ENCODE data around the gene SPATA31C2.
A peak's percentile ranks its signal among the peaks of the same experiment; 100 is the strongest.

Gene SPATA31C2

DNA sequence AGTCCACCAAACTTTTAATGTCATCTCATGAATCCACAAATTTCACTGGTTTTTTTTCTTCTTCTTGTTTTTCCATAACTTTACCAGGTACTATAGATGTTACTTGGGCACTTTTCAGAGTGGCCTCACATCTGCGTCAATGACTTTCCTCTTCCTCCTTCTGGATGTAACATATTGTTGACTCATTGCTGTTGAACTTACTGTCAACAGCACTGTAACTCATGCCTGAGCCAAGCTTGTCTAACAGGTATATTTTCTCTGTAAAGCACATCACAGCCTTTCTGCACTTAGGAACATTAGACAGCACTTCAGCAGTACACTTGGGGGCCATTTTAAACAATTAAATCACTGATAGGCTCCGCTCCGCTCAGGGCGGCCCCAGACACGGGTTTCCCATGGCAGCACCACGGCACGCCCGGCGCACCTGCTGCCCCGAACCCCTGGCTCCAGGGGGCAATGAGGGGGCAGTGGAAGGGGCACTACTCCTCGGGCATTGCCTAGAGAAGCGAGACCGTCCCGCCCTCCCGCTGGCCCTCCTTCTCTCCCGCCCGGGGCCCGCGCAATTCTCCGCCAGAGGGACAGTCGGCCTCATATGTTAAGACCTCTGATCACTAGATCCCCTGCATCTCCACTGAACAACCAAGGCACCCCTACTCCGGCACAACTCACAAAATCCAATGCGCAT lies 41.9 kb upstream of the SPATA31C2 start:
- H3K27me3 ChIP-seq (replicated peaks in 2 of 5; ENCODE audit: control insufficient read depth in 4 of 5, insufficient read depth in 5 of 5, low read length in 4 of 5) = peaks cover 0 to 3% (median 0%) of the 10 kb centered on the region in 5 experiments
- H3K4me1 ChIP-seq (ENCODE audit: control extremely low read depth in 1 of 4, control insufficient read depth in 4 of 4, insufficient read depth in 4 of 4, low read length in 3 of 4) = peaks cover 0 to 15% (median 8%) of the 10 kb centered on the region in 4 experiments
- peak in 2 of 3 donors; percentile 57 to 72 for DNase-seq
- H3K9me3 ChIP-seq (ENCODE audit: control extremely low read depth in 1 of 5, control insufficient read depth in 4 of 5, insufficient read depth in 2 of 5, low read depth in 1 of 5, low read length in 4 of 5) = no peaks in the 10 kb centered on the region
- POLR2A ChIA-PET = no interaction called here
- H3K36me3 ChIP-seq (ENCODE audit: control insufficient read depth in 4 of 4, insufficient read depth in 4 of 4, low read length in 3 of 4) = no peaks in the 10 kb centered on the region
- 98% methylated on average over 14 of the region's 23 CpGs for WGBS (ENCODE audit: insufficient coverage)
- no peak overlapping the region for H3K27ac ChIP-seq (ENCODE audit: insufficient read depth in 1 of 2, low read depth in 1 of 2, low read length in 2 of 2, poor library complexity in 1 of 2, severe bottlenecking in 2 of 2)
- CTCF ChIA-PET = no interaction called here
- H3K4me3 ChIP-seq (ENCODE audit: control insufficient read depth in 1 of 7, extremely low read depth in 1 of 7, insufficient read depth in 4 of 7, low read depth in 2 of 7, low read length in 6 of 7) = no peak overlapping the region

GRCh38 chr9:88179062-88179521 lies 40.8 kb upstream of the SPATA31C2 start:
- no CpG with 5 or more reads among the region's 5 CpGs for WGBS (ENCODE audit: insufficient coverage)
- Histone ChIP-seq H3K27ac (ENCODE audit: insufficient read depth in 1 of 2, low read depth in 1 of 2, low read length in 2 of 2, poor library complexity in 1 of 2, severe bottlenecking in 2 of 2) (no peak overlapping the region), H3K36me3 (ENCODE audit: control insufficient read depth in 4 of 4, insufficient read depth in 4 of 4, low read length in 3 of 4) (no peaks in the 10 kb centered on the region), H3K9me3 (ENCODE audit: control extremely low read depth in 1 of 5, control insufficient read depth in 4 of 5, insufficient read depth in 2 of 5, low read depth in 1 of 5, low read length in 4 of 5) (no peaks in the 10 kb centered on the region), H3K27me3 (replicated peaks in 2 of 5; ENCODE audit: control insufficient read depth in 4 of 5, insufficient read depth in 5 of 5, low read length in 4 of 5) (peaks cover 0 to 5% (median 0%) of the 10 kb centered on the region in 5 experiments), H3K4me3 (ENCODE audit: control insufficient read depth in 1 of 7, extremely low read depth in 1 of 7, insufficient read depth in 4 of 7, low read depth in 2 of 7, low read length in 6 of 7) (peak overlapping the region in 2 of 7 experiments; percentile 33 to 48), H3K4me1 (ENCODE audit: control extremely low read depth in 1 of 4, control insufficient read depth in 4 of 4, insufficient read depth in 4 of 4, low read length in 3 of 4) (peaks cover 0 to 15% (median 8%) of the 10 kb centered on the region in 4 experiments)
- peak in 2 of 3 donors; percentile 66 to 75 for DNase-seq
- CTCF ChIA-PET = interaction anchor here (0.6 kb wide), 1 partner anchor 137 kb away, joined by 3 read pairs; no protein-coding TSS in a partner anchor
- POLR2A ChIA-PET = no interaction called here

DNA sequence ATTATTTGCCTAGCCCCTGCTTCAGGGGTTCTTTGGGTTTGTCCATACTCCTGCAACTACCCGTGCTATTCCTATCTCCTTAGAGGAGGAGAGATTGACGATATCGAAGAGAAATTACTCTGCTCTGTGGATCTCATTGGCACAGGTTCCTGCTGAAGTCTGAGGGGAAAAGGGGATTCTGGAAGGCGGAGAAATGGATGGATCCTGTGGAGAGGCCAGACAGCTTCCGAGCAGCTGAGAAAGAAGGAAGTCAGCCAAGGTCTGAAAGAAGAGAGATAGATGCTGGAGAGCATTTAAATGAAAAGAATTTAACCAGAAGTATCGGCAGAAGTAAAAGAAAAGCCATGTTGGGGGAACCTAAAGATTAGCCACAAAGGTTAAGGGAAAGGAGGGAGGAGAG lies 40.4 kb upstream of the SPATA31C2 start:
- H3K27me3 ChIP-seq (replicated peaks in 2 of 5; ENCODE audit: control insufficient read depth in 4 of 5, insufficient read depth in 5 of 5, low read length in 4 of 5) = peaks cover 0 to 5% (median 0%) of the 10 kb centered on the region in 5 experiments
- peaks cover 0 to 15% (median 8%) of the 10 kb centered on the region in 4 experiments for H3K4me1 ChIP-seq (ENCODE audit: control extremely low read depth in 1 of 4, control insufficient read depth in 4 of 4, insufficient read depth in 4 of 4, low read length in 3 of 4)
- peak overlapping the region in 2 of 7 experiments; percentile 33 to 48 for H3K4me3 ChIP-seq (ENCODE audit: control insufficient read depth in 1 of 7, extremely low read depth in 1 of 7, insufficient read depth in 4 of 7, low read depth in 2 of 7, low read length in 6 of 7)
- WGBS (ENCODE audit: insufficient coverage) = 83% methylated on average over 4 of the region's 6 CpGs
- POLR2A ChIA-PET = interaction anchor here (0.6 kb wide), 1 partner anchor 143 kb away, joined by 4 read pairs; no protein-coding TSS in a partner anchor
- no peak overlapping the region for H3K27ac ChIP-seq (ENCODE audit: insufficient read depth in 1 of 2, low read depth in 1 of 2, low read length in 2 of 2, poor library complexity in 1 of 2, severe bottlenecking in 2 of 2)
- DNase-seq = no peak
- CTCF ChIA-PET = no interaction called here
- H3K9me3 ChIP-seq (ENCODE audit: control extremely low read depth in 1 of 5, control insufficient read depth in 4 of 5, insufficient read depth in 2 of 5, low read depth in 1 of 5, low read length in 4 of 5) = no peaks in the 10 kb centered on the region
- no peaks in the 10 kb centered on the region for H3K36me3 ChIP-seq (ENCODE audit: control insufficient read depth in 4 of 4, insufficient read depth in 4 of 4, low read length in 3 of 4)

- CTCF ChIA-PET = interaction anchor here (1.2 to 1.7 kb wide), 2 partner anchors 11 to 824 kb away, joined by 4 to 6 read pairs; no protein-coding TSS in a partner anchor
- Histone ChIP-seq H3K9me3 (ENCODE audit: control extremely low read depth in 1 of 5, control insufficient read depth in 4 of 5, insufficient read depth in 2 of 5, low read depth in 1 of 5, low read length in 4 of 5) (no peaks in the 10 kb centered on the region), H3K27ac (ENCODE audit: insufficient read depth in 1 of 2, low read depth in 1 of 2, low read length in 2 of 2, poor library complexity in 1 of 2, severe bottlenecking in 2 of 2) (no peak overlapping the region), H3K4me3 (ENCODE audit: control insufficient read depth in 1 of 7, extremely low read depth in 1 of 7, insufficient read depth in 4 of 7, low read depth in 2 of 7, low read length in 6 of 7) (no peak overlapping the region), H3K27me3 (replicated peaks in 2 of 5; ENCODE audit: control insufficient read depth in 4 of 5, insufficient read depth in 5 of 5, low read length in 4 of 5) (peaks cover 0 to 5% (median 0%) of the 10 kb centered on the region in 5 experiments), H3K36me3 (ENCODE audit: control insufficient read depth in 4 of 4, insufficient read depth in 4 of 4, low read length in 3 of 4) (no peaks in the 10 kb centered on the region), H3K4me1 (ENCODE audit: control extremely low read depth in 1 of 4, control insufficient read depth in 4 of 4, insufficient read depth in 4 of 4, low read length in 3 of 4) (peaks cover 0 to 15% (median 8%) of the 10 kb centered on the region in 4 experiments)
- 81% methylated on average over 3 of the region's 3 CpGs for WGBS (ENCODE audit: insufficient coverage)
- POLR2A ChIA-PET = no interaction called here
- no peak for DNase-seq
Measured at GRCh38 chr9:88177371-88177770, 39.1 kb upstream of the SPATA31C2 start.

GRCh38 chr9:88174324-88174723 lies 36.0 kb upstream of the SPATA31C2 start:
- Histone ChIP-seq H3K4me1 (ENCODE audit: control extremely low read depth in 1 of 4, control insufficient read depth in 4 of 4, insufficient read depth in 4 of 4, low read length in 3 of 4) (peaks cover 0 to 7% (median 5%) of the 10 kb centered on the region in 4 experiments), H3K9me3 (ENCODE audit: control extremely low read depth in 1 of 5, control insufficient read depth in 4 of 5, insufficient read depth in 2 of 5, low read depth in 1 of 5, low read length in 4 of 5) (no peaks in the 10 kb centered on the region), H3K36me3 (ENCODE audit: control insufficient read depth in 4 of 4, insufficient read depth in 4 of 4, low read length in 3 of 4) (no peaks in the 10 kb centered on the region), H3K27ac (ENCODE audit: insufficient read depth in 1 of 2, low read depth in 1 of 2, low read length in 2 of 2, poor library complexity in 1 of 2, severe bottlenecking in 2 of 2) (no peak overlapping the region), H3K4me3 (ENCODE audit: control insufficient read depth in 1 of 7, extremely low read depth in 1 of 7, insufficient read depth in 4 of 7, low read depth in 2 of 7, low read length in 6 of 7) (no peak overlapping the region), H3K27me3 (replicated peaks in 2 of 5; ENCODE audit: control insufficient read depth in 4 of 5, insufficient read depth in 5 of 5, low read length in 4 of 5) (peaks cover 0 to 5% (median 0%) of the 10 kb centered on the region in 5 experiments)
- CTCF ChIA-PET = interaction anchor here (0.6 to 0.8 kb wide), 3 partner anchors 134 to 405 kb away, joined by 3 read pairs; no protein-coding TSS in a partner anchor
- POLR2A ChIA-PET = no interaction called here
- WGBS (ENCODE audit: insufficient coverage) = 100% methylated on average over 3 of the region's 4 CpGs
- DNase-seq = no peak

- Histone ChIP-seq H3K27ac (ENCODE audit: insufficient read depth in 1 of 2, low read depth in 1 of 2, low read length in 2 of 2, poor library complexity in 1 of 2, severe bottlenecking in 2 of 2) (no peak overlapping the region), H3K4me1 (ENCODE audit: control extremely low read depth in 1 of 4, control insufficient read depth in 4 of 4, insufficient read depth in 4 of 4, low read length in 3 of 4) (no peaks in the 10 kb centered on the region), H3K36me3 (ENCODE audit: control insufficient read depth in 4 of 4, insufficient read depth in 4 of 4, low read length in 3 of 4) (no peaks in the 10 kb centered on the region), H3K27me3 (replicated peaks in 2 of 5; ENCODE audit: control insufficient read depth in 4 of 5, insufficient read depth in 5 of 5, low read length in 4 of 5) (peaks cover 0 to 5% (median 0%) of the 10 kb centered on the region in 5 experiments), H3K4me3 (ENCODE audit: control insufficient read depth in 1 of 7, extremely low read depth in 1 of 7, insufficient read depth in 4 of 7, low read depth in 2 of 7, low read length in 6 of 7) (no peak overlapping the region), H3K9me3 (ENCODE audit: control extremely low read depth in 1 of 5, control insufficient read depth in 4 of 5, insufficient read depth in 2 of 5, low read depth in 1 of 5, low read length in 4 of 5) (peaks cover 0 to 3% (median 0%) of the 10 kb centered on the region in 5 experiments)
- WGBS (ENCODE audit: insufficient coverage) = 73% methylated on average over 7 of the region's 10 CpGs
- POLR2A ChIA-PET = no interaction called here
- CTCF ChIA-PET = interaction anchor here (0.7 to 0.9 kb wide), 4 partner anchors 14 to 405 kb away, joined by 3 to 4 read pairs (median 3); no protein-coding TSS in a partner anchor
- peak; percentile 90 to 93 (median 91) for DNase-seq
Measured at GRCh38 chr9:88173378-88173999, 35.2 kb upstream of the SPATA31C2 start.

DNA sequence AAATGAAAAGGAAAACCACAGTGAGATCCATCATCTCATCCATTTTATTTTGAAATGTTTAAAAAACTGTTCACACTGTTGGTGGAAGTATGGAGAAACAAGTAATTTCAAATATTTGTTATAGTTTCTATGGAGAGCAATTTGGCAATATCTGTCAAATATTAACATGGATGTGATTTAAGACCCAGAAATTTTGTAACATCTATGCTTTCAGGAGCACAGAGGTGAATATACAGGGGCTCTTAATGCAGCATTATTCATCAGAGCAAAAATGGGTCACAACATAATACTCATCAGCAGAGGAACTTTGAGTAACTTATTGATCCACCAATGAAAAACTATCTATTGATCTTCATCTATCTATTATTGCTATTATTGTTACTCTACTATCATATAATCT lies 31.4 kb upstream of the SPATA31C2 start:
- Histone ChIP-seq H3K36me3 (ENCODE audit: control insufficient read depth in 4 of 4, insufficient read depth in 4 of 4, low read length in 3 of 4) (no peaks in the 10 kb centered on the region), H3K4me3 (ENCODE audit: control insufficient read depth in 1 of 7, extremely low read depth in 1 of 7, insufficient read depth in 4 of 7, low read depth in 2 of 7, low read length in 6 of 7) (no peak overlapping the region), H3K9me3 (ENCODE audit: control extremely low read depth in 1 of 5, control insufficient read depth in 4 of 5, insufficient read depth in 2 of 5, low read depth in 1 of 5, low read length in 4 of 5) (peaks cover 0 to 6% (median 0%) of the 10 kb centered on the region in 5 experiments), H3K4me1 (ENCODE audit: control extremely low read depth in 1 of 4, control insufficient read depth in 4 of 4, insufficient read depth in 4 of 4, low read length in 3 of 4) (no peaks in the 10 kb centered on the region), H3K27me3 (replicated peaks in 2 of 5; ENCODE audit: control insufficient read depth in 4 of 5, insufficient read depth in 5 of 5, low read length in 4 of 5) (peaks cover 0 to 2% (median 0%) of the 10 kb centered on the region in 5 experiments), H3K27ac (ENCODE audit: insufficient read depth in 1 of 2, low read depth in 1 of 2, low read length in 2 of 2, poor library complexity in 1 of 2, severe bottlenecking in 2 of 2) (no peak overlapping the region)
- ChIA-PET CTCF (no interaction called here), POLR2A (no interaction called here)
- no peak for DNase-seq
